Skin epidermis (tissue), 12 donors: Measurements from ENCODE around the gene FBLN1.
A peak's percentile ranks its signal among the peaks of the same experiment; 100 is the strongest.
"Not testable (repeated sequence)": the region's sequence is repeated elsewhere in the genome, so short reads cannot be mapped to it uniquely, and the experiment has no call there.

ENCODE experiments used
- H3K27ac ChIP-seq, 21 experiments: fragments of 200-600 bp; sonication (generic) in 11 of 21; one replicate each; pipeline ENCODE4 v1.5.0; 2020; ENCODE audit warnings: mild to moderate bottlenecking in 3 of 21, inconsistent platforms in 2 of 21, moderate library complexity in 2 of 21
- H3K4me3 ChIP-seq, 7 experiments: fragments of 200-600 bp; sonication (generic) in 2 of 7; one replicate each; pipeline ENCODE4 v1.5.0; 2020; ENCODE audit warnings: inconsistent platforms in 2 of 7, mild to moderate bottlenecking in 2 of 7, moderate library complexity in 1 of 7

FBLN1 gene

GRCh38 chr22:45541382-45541979, 38.8 kb downstream of the FBLN1 start:
- Histone ChIP-seq H3K4me3 (no peak overlapping the region), H3K27ac (no peak overlapping the region)

GRCh38 chr22:45542001-45542520, 39.4 kb downstream of the FBLN1 start:
- H3K4me3 ChIP-seq, result no peak overlapping the region
- no peak overlapping the region for H3K27ac ChIP-seq

GRCh38 chr22:45542736-45543135, 40.1 kb downstream of the FBLN1 start:
- H3K27ac ChIP-seq, H3K4me3 ChIP-seq: not testable (repeated sequence)

GRCh38 chr22:45543243-45543642, 40.6 kb downstream of the FBLN1 start:
- Histone ChIP-seq H3K27ac (peak overlapping the region in 2 of 21 experiments; percentile 11 to 18), H3K4me3 (no peak overlapping the region)

- H3K27ac ChIP-seq, result peak overlapping the region in 1 of 21 experiments; percentile 43
- no peak overlapping the region for H3K4me3 ChIP-seq
Observed at GRCh38 chr22:45544588-45545170, 42.0 kb downstream of the FBLN1 start.

- peak overlapping the region in 1 of 21 experiments; percentile 30 for H3K27ac ChIP-seq
- H3K4me3 ChIP-seq, result no peak overlapping the region
Observed at GRCh38 chr22:45546333-45547015, 43.8 kb downstream of the FBLN1 start.

GRCh38 chr22:45547016-45547345, 44.3 kb downstream of the FBLN1 start:
- peak overlapping the region in 1 of 21 experiments; percentile 30 for H3K27ac ChIP-seq
- no peak overlapping the region for H3K4me3 ChIP-seq

- H3K27ac ChIP-seq, result peak overlapping the region in 2 of 21 experiments; percentile 21 to 92
- H3K4me3 ChIP-seq, result no peak overlapping the region
Observed at GRCh38 chr22:45547731-45548130, 45.0 kb downstream of the FBLN1 start.

GRCh38 chr22:45548247-45548840, 45.7 kb downstream of the FBLN1 start:
- Histone ChIP-seq H3K4me3 (no peak overlapping the region), H3K27ac (peak overlapping the region in 18 of 21 experiments; percentile 29 to 92 (median 78))

- Histone ChIP-seq H3K4me3 (no peak overlapping the region), H3K27ac (peak overlapping the region in 19 of 21 experiments; percentile 53 to 92 (median 80))
Observed at GRCh38 chr22:45548991-45549761, 46.5 kb downstream of the FBLN1 start.

GRCh38 chr22:45549762-45550378, 47.2 kb downstream of the FBLN1 start:
- H3K27ac ChIP-seq, result peak overlapping the region in 20 of 21 experiments; percentile 22 to 92 (median 77)
- no peak overlapping the region for H3K4me3 ChIP-seq

- H3K4me3 ChIP-seq, result no peak overlapping the region
- H3K27ac ChIP-seq, result peak overlapping the region in 17 of 21 experiments; percentile 22 to 92 (median 77)
Observed at GRCh38 chr22:45550416-45550815, 47.7 kb downstream of the FBLN1 start.

- H3K4me3 ChIP-seq, result no peak overlapping the region
- peak overlapping the region in 17 of 21 experiments; percentile 20 to 92 (median 76) for H3K27ac ChIP-seq
Observed at GRCh38 chr22:45550891-45551290, 48.2 kb downstream of the FBLN1 start.

GRCh38 chr22:45551310-45552016, 48.8 kb downstream of the FBLN1 start:
- H3K4me3 ChIP-seq, result no peak overlapping the region

GRCh38 chr22:45552017-45552411, 49.3 kb downstream of the FBLN1 start:
- peak overlapping the region in 18 of 21 experiments; percentile 9 to 92 (median 76) for H3K27ac ChIP-seq
- no peak overlapping the region for H3K4me3 ChIP-seq

More at GRCh38 chr22:45551310-45552016, 48.8 kb downstream of the FBLN1 start:
- H3K27ac ChIP-seq, result peak overlapping the region in 19 of 21 experiments; percentile 9 to 92 (median 76)

GRCh38 chr22:45552580-45553350, 50.1 kb downstream of the FBLN1 start:
- Histone ChIP-seq H3K27ac (peak overlapping the region in 20 of 21 experiments; percentile 36 to 92 (median 76)), H3K4me3 (no peak overlapping the region)

- no peak overlapping the region for H3K4me3 ChIP-seq
- H3K27ac ChIP-seq, result peak overlapping the region in 19 of 21 experiments; percentile 36 to 92 (median 76)
Observed at GRCh38 chr22:45553351-45554039, 50.8 kb downstream of the FBLN1 start.
